Activated CD4-positive, CD25-positive, alpha-beta regulatory T cell treated with anti-CD3 and anti-CD28 coated beads, Interleukin-2, amount 50 U/mL, for 16 hours (primary cell): Measurements from ENCODE around the gene HOXB1.
"Not testable (repeated sequence)": the region's sequence is repeated elsewhere in the genome, so short reads cannot be mapped to it uniquely, and the experiment has no call there.

ENCODE experiments used
- DNase-seq: peaks from one replicate; pipeline ENCODE4 v3.0.0-alpha.2; 2020; ENCODE audit warnings: low read depth, low spot score

Gene HOXB1

DNA sequence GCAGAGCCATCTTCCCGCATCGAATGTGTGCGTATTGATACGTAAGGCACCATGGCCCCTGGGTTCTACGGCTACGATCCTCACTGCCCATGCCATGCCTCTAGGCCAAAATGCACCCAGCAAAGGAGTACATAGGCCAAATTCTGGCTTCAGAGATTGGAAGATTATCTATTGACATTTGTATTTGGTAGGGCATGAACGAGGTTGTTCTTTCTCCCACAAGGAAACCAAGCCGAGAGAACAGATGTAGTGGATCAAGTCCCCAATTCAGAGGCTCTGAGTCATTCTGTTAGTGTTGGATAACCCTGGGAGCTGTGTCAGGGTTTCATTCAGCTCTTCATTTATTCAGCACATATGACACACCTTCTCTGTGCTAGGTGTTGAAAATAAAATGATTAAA, 36.5 kb downstream of the HOXB1 start:
- no peak for DNase-seq

DNA sequence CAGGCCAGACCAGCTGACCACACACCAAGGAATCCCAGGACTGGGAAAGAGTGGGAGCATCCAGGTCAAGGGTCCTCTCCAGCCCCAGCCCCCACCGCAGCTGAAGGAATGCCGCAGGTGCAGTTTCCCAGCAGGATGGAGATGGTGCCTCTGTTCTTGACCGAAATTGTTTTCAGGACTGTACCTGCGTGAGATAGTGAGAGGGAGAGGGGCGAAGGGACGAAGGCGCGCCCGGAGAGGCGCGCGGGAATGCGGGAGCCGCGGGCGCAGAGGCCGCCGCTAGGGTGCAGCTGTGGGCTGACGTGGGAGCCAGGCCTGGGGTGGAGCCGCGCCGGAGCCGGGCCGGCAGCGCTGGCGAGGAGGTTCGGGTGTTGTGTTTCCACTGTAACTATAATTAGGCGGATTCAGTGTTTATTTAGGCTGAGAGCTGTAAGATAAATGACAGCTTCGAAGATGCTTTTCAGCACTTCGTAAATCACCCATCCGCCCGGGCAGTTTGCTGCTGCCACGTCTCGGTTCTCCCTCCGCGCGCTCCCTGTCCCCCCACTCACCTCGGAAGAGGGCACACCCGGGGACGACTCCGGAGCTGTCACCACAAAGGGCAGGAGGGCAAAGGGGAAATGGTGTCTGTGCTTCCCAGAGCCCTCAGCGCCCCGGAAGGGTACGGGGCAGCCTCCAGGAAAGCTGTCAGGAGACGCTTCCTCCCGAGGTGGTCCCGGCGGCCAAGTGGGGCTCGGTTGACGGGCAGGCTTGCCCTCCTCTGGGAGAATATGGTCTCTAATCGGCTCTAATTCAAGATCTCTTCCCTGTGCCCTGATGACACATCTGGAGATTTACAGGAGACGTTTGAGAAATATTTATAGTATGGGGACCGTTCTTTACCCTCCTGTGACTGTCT, 38.2 kb downstream of the HOXB1 start:
- peak; percentile 23 for DNase-seq

DNA sequence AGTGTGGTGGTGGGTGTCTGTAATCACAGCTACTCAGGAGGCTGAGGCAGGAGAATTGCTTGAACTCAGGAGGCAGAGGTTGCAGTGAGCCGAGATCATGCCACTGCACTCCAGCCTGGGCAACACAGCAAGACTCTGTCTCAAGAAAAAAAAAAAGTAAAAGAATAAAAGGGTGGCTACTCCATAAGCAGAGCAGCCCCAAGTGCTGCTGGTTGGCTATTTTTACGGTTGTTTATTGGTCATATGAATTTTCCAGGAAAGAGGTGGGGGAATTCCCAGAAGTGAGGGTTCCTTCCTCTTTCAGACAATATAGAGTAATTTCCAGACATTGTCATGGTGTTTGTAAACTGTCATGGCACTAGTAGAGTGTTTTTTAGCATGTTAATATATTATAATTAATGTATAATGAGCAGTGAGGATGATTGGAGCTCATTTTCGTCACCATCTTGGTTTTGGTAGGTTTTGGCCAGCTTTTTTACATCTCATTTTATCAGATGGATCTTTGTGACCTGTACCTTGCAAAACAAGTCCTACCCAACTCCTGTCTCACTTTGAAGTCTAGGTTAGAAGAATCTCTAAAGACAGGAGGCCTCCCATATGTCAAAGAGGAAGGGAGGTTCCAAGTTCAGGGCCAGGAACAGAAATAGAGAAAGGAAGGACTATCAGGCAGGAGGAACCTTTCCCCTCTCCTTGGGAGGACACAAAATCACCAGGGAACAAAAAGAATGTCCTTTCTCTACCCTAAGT, 39.1 kb downstream of the HOXB1 start:
- no peak for DNase-seq

DNA sequence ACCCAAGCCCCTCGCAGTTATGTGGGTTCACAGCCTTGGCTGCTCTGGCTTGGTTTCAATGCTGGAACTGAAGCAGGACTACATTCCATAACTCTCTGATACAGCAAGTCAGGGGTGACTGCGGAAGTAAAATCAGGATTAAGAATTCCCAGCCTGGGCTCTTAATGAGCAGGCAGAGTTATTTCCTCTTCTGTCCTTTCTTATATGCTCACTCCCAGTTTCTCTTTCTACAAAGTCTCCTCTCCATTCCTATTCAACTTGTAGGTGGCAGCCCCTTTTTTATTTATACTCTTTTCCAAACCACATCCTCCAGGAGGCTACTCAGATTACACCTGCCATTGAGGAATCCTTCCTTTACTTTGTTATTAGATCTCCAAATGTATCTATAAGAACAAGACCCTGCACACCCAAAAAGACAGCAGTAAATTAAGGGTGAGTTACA, 40.3 kb downstream of the HOXB1 start:
- DNase-seq = no peak

DNA sequence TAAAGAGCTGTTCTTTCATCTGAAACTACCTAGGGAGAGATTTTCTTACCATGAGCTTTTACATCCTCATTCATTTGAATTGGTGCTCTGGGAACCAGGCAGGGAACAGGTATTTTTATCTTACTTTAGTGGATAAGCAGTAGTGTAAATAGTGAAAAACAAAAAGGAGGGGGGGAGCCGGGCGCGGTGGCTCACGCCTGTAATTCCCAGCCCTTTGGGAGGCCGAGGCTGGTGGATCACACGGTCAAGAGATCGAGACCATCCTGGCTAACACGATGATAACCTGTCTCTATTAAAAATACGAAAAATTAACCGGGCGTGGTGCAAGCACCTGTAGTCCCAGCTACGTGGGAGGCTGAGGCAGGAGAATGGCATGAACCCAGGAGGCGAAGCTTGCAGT, 41.0 kb downstream of the HOXB1 start:
- DNase-seq = no peak

DNA sequence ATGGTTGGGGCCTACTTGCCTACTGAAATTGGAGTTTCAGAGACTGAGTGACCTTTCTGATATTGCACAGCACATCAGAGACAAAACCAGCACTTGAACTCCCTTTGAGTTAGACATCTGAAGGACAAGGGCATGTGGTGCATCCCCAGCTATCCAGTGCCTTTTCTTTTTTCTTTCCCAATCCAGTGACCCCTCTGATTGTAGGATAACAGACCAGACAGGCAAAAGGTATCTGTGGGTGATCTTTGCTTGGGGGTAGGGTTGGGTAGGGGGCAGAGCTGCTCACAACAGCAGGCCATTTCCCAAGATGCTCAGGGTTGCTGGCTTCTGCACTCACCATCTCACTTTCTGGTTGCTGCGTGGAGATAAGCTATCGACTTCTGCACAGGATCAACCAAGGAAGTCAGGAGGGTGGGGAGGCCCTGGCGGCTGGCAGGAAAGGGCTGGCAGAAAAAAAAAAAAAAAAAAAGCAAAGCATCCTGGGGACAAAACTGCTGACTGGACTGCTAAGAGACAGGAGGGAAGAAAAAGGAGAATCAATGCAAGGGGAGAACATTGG, 42.2 kb downstream of the HOXB1 start:
- no peak for DNase-seq

DNA sequence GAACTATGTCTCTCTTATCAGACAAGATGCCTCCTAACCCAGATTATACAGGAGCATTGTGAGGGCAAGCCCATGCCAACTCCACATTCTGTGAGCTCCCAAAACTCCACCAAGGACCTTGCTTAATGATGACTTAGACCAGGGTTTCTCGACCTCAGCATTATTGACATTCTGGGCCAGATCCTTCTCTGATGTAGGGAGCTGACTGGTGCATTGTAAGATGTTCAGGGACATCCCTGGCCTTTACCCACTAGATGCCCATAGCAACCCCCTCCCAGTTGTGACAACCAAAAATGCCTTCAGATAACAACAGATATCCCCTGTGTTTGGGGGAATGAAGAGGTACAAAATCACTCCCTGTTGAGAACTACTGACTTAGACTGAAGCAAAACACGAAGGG, 43.6 kb downstream of the HOXB1 start:
- DNase-seq = no peak

DNA sequence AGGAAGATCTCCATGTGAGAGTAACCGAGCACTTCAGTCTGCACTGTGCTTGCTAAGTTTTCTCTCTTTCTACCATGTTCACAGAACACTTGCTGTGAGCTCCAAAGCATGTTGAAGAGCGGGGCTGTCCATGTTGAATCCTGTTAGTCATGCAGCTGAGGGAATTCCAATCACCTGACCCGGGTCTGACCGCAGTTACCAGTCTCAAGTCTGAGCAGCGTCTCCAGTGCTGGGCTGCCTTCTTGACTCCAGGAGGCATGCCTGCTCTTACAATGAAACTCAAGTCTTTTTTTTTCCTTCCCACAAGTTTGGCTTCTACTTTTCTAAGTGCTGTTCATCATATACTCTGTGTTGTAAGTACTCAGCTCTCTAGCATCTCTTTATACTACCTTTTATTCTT, 44.3 kb downstream of the HOXB1 start:
- DNase-seq = no peak

DNA sequence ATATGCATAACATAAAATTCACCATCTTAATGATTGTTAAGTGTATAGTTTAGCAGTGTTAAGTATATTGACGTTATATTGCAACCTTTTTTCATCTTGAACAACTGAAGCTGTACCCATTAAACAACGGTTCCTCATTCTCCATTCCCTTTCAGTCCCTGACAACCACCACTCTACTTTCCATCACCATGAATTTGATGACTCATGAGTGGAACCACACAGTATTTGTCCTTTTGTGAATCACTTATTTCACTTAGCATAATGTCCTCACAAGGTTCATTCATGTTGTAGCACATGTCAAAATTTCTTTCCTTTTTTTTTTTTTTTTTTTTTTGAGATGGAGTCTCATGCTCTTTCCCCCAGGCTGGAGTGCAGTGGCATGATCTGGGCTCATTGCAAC, 46.0 kb downstream of the HOXB1 start:
- no peak for DNase-seq

DNA sequence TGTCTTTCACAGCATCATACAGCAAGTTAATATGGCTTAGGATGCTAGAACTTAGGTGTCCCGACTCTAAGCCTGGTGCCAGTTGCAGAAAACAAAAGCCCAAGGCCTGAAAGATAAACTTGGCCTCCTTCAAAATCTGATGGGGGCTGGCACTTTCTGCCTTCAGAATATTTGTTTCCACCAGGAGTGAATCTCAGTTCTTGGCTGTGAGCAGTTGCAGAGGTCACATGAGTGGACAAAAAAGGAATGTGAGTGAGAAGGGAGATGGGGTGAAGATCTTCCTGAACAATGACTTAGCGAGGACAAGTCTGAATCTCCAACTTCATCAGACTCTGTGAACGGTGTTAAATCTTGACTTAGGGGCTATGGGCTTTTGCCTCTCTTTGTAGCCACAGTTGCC, 46.6 kb downstream of the HOXB1 start:
- no peak for DNase-seq

DNA sequence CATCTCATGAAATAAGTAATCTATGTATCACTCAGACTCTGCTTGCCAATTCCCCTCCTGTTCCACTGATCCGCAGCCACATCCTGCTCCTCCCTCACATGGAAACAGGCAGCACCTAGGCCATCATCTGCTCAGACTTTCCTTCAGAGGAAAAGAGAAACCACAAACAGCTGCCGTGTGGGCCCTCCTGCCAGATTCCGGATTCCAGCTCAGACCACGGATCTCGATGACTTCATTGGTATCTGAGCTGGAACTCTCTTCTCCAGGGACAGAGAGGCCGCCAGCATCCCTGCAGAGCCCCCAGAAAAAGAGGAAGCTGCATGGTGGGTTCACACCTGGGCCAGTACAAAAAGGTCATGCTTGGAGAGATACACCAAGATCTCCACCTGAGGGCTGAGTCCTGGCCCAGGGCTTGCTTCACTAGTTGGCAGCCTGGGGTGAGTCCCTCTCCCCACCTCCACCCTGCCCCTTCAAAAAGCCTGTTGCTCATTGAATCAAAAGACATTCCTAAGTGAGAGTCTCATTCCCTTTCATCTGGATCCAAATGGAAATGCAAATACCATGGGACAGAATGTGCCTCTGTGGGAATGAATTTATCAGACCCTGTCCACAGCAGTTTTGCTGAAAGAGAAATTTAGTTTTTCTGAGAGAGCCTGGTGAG, 47.2 kb downstream of the HOXB1 start:
- no peak for DNase-seq

DNA sequence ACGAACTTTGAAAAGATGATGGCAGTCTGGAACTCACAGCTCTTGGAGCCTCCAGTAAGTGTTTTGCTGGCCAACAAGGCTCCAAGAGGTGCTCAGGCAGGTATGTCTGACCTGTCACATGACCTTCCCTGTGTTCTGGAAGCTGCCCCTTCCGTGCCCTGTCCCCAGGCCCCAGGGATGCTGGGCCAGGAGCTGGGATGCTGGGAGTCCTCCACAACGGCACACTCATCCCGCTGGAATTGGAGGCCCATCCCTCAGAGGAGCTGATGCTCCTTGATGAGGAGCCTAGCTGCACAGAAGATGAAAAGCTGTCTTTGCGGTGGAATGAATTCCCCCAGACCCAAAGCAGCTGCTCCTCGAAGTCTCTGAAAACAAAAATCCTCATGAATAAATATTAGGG, 47.8 kb downstream of the HOXB1 start:
- DNase-seq = no peak

DNA sequence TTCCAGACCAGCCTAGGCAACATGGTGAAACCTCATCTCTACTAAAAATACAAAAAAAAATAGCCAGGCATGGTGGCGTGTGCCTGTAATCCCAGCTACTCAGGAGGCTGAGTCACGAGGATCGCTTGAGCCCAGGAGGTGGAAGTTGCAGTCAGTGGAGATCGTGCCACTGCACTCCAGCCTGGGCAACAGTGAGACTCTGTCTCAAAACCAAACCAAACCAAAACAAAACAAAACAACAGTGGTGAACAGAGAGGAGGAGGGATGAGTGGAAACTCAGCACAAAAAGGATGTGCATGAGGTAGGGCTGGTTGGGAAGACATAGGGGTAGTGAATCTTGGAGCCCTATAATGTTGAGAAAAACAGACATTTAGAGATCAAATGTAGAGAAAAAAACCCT, 48.5 kb downstream of the HOXB1 start:
- DNase-seq = not testable (repeated sequence)

DNA sequence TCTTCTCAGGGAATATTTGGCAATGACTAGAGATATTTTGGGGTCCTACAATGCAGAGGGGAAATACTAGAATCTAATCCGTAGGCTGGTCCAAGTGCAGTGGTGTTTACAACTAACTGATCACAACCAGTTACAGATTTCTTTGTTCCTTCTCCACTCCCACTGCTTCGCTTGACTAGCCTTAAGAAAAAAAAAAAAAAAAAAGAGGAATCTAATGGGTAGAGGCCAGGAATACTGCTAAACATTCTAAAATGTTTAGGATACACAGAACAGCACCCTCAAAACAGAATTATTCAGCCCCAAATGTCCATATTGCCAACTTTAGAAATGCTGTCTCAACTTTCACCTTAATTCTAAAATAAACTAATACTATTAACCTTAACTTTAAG, 51.8 kb downstream of the HOXB1 start:
- DNase-seq = no peak
